HG02759 (cell line): ENCODE data around the gene SORCS2.

Source experiments
- ATAC-seq: cut with Tn5 transposase; IDR thresholded peaks from one replicate; pipeline ENCODE4 v1.9.1; 2021; ENCODE audit warnings: mild to moderate bottlenecking, moderate library complexity; ENCODE audit not compliant: unreplicated experiment

SORCS2 gene

DNA sequence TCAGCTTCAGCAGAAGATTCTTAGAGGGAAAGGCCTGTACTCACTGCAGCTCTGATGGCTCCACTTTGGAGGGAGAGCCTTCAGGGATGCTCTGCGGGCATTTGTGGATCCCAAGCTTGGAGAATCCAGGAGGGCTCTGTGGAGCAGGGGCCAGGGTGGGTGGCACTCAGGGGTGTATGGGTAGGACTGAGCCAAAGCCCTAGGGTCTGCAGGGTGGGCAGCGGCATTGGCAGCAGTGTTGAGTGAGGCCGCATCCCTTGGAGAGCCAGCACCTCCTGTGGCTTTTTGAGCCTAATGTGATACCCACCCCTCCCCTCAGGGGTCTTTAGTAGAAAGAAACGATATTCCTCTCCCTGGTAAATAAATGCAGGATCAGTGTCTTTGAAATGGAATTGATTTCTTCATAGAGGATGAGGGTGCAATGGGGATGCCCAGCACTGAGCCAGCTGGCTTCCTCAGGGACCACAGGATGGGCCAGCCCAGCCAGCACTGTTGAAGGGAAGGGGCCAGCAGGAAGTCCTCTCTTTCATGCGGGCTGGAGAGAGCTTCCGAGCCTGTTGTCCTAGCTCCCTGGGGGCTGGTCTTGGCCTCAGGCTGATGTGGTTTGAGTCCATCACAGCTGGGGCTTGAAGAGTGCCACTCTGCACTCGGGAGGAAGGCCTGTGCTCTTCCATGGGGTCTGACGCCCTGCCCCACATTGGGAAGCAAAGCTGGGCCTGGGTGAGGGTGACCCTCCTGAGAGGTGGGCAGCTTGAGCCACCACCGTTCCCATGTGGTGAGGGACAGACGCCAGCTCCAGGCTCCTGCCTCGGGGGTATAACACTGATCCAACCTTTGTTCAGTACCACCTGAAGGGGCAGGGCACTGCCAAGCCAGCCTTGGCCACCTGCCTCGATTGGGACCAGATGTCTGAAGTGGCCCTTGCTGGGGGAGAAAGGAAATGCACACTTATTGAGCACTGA lies 192.9 kb downstream of the SORCS2 start:
- no peak for ATAC-seq

- no peak for ATAC-seq
Observed at GRCh38 chr4:7387925-7388324, 195.6 kb downstream of the SORCS2 start.

DNA sequence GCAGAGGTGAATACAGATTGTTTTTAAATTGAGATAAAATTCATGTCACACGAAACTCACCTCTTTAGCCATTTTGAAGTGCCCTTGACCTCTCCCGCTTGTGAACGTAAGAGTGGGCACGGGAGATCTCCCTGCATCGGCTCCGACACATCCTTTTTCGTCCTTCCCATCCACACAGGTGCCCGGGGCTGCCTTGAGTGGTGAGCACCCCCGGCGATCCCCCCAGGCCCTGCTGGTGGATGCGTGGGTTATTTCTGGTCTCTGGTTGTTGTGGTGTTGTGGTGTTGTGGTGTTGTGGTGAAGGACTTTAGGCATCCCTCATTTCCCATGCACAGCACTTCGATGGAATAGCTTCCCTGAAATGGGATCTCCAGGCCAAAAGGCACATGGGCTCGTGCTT lies 196.3 kb downstream of the SORCS2 start:
- ATAC-seq, result no peak

DNA sequence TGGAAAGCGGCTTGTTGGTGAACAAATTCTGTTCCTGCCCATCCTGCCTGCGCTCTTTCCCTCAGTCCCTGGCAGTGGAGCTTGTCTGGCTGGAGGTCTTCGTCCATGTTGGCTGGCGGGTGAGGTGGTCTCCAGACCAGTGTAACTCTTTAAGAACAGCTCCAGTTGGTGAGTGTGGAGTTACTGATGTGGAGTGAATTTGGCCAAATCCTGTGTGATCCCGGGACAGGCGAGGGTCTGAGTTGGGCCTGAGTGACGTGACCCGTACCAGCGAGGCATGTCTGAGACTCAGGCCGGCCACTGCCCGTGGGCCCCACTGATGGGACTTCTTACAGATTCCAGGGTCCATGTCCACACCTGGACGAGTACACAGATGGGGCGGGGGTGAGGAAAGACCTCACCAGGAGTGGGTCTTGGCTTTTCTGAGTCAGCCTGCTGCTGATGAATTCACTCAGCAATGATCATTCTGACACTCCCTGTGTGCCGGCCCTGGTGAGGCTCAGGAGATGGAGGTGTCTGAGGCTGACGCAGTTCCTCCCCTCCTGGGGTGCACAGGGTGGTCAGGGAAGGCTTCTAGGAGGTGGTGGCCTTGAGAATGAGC lies 196.9 kb downstream of the SORCS2 start:
- ATAC-seq, result no peak

DNA sequence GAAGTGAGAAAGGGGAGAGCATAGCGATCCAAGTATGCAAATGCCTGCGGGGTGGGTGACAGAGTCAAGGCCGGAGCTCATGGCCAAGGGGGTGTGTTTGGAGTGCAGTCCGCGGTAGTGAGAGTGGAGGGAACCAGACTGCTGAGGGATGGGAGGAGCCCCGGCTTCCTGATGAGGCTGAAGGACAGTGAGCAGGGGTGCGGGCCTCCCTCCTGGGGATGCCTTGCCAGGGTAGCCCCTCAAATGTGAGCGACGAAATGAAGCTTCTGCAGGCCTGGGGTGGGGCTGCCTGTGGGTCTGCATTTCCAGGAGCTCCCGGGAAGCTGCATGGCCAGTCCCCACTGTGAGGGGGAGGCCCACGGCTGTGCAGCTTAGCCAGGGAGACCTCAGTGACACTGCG lies 197.4 kb downstream of the SORCS2 start:
- ATAC-seq, result no peak

- ATAC-seq, result no peak
Observed at GRCh38 chr4:7390336-7390735, 198.0 kb downstream of the SORCS2 start.

- ATAC-seq, result no peak
Observed at GRCh38 chr4:7390906-7391636, 198.7 kb downstream of the SORCS2 start.

DNA sequence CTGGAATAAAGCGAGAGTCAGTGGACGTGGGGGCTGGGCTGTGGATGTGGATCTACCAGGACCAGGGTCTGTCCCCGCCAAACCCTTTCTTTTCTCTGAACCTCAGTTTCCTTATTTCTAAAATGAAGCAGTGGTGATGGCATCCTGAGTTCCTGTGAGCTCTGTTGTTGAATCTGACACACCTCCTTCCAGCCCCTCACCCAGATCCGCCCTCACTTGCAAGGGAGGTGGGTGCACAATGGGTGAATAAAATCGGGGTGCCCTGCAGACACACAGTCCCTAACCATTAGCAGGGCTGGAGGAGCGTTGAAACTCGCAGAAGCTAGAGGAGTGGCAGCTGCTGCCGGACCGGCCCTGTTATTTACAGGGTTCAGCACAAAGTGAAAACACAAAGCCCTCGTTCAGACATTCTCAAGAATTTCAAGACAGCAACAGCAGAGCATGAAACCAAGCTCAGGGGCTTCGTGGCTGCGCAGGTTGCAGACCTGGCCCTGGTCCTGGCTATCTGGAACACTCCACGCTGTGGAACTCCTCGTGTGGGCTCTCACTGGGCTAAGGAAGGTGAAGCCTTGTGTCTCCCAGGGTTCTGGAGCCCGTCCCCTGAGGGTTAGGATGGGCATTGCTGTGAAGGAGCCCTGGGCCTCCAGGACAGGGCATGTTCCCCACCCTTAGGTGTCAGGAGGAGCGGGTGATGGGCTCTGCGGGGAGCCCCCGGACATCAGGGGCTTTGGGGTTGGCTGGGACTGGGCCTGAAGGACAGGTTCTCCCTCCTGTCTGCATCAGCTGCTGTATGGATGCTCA lies 199.5 kb downstream of the SORCS2 start:
- no peak for ATAC-seq

DNA sequence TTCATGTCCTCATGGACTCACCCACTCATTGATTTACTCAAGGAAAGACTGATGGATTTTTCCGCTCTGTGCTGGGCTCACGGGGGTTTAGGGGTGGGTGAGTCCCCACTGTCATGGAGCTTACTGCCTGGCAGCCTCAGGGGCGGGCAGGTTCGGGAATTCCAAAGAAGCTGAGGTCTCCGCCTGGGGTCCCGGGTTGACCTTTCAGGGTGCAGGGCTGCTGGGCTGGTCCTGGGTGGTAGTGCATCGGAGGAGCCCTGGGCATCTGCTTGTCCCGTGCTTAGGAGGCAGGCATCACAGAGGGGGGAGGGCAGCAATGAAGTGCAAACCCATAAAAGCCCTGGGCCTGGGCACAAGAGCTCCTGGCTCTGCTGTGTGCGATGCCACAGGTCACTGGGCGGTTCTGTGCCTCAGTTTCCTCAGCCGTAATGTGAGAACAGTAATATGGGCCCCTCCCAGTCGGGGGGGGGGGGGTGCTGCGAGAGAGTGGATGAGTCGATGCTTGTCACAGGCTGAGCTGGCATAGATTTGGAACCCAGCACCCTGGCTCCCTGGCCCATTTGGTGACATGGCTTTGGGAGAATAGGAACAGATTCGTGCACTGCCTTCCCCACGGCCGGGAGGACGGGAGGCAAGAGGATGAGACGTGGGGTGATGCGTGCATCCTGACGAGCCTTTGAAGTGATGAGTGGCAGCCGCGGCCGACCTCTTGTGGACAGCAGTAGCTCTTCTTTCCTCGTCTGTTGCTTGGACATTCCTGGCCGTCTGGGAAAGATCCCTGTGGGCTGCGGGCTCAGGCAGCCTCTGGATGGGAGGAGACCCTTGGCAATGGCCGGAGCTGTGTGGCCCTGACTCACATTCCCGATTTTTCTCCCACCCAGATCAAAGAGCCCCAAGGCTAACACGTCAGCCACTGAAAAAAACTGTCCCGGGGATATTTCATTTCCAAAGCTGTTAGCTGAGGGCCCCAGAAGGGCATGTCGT lies 200.4 kb downstream of the SORCS2 start:
- no peak for ATAC-seq

GRCh38 chr4:7393601-7394575 lies 201.6 kb downstream of the SORCS2 start:
- no peak for ATAC-seq

DNA sequence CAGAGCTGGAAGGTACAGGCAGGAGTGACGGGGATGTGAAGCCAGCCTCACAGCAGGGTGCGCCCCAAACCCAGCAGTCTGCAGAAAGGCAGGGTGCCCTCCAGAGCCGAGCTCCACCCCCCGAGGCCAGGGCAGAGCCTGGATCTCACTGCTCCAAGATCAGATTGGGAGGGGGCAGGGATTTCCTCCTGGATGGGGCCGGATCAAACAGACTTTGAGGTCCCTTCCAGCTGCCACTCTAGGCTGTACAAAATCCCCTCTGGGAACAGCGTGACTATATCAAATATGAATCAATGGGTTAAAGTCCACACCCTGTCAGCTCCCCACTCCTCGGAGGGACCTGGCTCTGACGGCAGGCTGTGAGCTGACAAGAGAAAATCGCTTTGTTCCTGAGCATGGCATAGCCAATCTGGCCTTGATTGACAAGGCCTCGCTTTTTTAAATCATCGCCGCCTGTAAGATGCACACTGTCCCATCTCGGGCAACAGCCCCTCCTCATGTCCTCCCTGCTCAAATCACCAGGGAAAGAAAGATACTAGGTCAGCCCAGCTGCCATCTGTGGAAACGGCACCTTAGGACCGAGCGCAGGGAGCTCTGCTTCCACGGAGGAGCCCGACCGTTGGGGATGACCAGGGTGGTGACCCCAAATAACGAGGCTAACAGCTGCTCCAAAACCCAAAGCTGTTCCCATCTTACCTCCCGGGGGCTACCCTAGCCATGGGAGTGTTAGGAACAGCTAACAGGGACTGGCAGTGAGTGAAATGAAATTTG lies 202.5 kb downstream of the SORCS2 start:
- no peak for ATAC-seq

DNA sequence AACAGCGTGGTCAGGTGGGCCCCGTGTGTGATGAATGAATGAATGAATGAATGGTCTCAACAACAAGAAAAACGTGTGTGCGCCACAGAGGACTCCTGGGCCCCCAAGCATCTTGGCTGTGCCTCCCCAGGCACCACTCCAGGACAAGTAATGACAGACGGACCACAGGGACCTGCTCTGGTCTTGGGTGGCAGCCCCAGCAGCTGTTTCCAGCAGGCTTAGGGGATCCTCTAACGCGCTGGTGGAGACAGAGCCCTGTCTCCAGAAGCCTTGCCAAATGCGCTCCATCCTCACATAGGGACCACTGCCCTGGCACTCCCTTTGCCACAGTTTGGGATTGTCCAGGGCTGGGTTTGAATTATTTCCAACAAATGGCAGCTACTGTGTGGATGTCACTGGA lies 203.3 kb downstream of the SORCS2 start:
- ATAC-seq, result no peak

DNA sequence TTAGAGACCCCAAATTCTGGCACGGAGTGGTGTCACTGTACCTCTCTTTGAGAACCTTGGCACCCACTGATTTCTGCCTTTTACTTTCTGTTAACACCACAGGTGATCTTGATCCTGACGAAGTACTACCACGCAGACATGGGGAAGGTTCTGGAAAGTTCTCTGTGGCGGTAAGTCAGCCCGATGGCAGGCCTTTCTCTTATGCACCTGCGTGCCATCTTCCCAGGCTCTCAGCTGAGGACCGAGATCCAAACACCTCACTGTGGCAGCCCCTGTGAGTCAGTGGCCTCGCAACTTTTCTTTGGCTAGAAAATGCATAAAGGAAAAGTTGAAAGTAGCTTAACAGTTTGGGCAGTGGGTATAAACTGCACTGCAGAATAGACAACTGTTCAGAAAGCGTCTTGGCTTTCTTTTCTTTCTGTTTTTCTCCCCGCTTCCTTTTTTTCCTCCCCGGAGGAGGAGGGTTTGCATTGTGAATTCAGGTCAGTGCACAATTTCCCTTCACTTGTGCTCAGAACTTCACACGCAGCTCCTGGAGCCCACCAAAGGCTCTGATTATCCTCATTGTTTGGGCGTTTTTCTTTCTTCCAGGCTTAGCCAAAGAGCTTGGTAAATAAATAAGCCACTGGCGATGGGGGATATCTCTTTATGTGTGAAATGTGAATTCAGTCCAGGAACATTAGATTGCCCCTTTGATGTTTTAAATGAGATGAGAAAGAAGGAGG lies 204.0 kb downstream of the SORCS2 start:
- ATAC-seq, result no peak

DNA sequence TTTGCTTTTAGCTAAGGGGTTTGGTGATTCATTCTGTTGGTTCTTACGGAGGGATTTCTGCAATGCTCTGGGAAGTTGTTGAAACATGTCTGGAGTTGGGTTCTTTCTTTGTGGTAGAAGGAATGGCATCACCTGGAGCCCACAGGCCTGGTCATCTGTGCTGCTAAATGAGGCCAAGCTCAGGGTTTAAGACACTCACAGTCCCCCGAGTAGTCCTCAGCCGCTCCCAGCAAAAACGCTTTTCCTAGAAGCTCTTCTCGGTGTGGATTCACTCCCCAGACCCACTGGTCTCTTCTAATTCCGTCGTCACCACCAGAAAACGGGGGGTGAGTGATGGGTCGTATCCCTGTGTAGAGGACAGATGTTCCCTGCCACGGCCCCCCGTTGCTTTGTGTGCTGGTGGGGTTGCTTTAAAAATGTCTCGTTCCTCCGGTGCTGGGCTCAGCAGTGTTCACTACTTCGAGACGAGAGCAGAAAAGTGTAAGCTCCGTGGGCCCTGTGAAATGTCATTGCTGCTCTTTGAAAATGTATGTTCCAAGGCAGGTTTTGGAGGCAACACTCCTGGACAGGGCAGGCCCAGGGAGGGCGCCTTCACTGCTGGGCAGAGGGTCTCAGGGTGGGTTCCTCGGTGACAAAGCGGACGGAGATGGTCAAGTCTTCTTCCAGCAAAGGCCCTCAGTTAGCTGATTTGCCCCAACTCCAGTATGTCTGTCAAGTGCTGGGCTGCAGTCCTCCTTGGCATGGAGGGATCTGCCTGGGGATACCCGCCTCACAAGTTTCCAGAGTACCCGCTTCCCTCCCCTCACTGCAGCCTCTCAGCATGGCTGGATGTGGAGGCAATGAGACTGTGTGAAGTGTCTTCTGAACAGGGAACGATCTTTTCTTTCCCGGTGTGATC lies 205.1 kb downstream of the SORCS2 start:
- ATAC-seq, result no peak

GRCh38 chr4:7398104-7398423 lies 205.7 kb downstream of the SORCS2 start:
- ATAC-seq, result no peak

GRCh38 chr4:7398788-7399439 lies 206.6 kb downstream of the SORCS2 start:
- no peak for ATAC-seq
